Measurements from ENCODE around the gene EIF4A2.

DNA sequence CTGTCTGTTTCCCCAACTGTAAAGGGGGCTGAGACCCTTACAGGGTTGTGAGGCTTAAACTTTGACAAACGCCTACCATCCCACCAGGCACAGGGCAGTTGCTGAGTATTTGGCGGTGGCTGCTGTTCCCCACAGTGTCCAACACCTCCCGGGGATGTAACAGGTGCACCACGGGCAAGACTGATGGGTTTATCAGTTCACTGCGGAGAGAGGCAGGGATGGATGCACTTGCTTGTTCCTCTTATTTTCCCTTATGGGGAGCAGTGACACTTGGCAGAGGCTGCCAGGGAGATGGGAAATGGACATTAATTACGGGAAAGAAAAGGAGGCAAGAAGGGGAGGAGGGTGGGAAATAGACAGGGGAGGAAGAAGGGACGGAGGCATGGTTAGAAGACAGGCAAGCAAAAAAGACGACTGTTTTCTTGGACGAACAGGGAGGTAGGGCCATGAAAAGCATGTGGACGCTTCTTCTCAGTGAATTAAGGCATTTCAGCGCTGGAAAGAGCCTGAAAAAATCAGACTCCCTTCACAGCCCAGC is 42.6 kb downstream of the EIF4A2 start:
- no peak for TF ChIP-seq BHLHE40 (IDR thresholded peaks at IDR 0.05; ENCODE audit: borderline replicate concordance)
- no peak for TF ChIP-seq CTBP1 (IDR thresholded peaks at IDR 0.05; ENCODE audit: borderline replicate concordance)
- TF ChIP-seq LEF1 (IDR thresholded peaks at IDR 0.05; ENCODE audit: borderline replicate concordance): no peak
- TF ChIP-seq TARDBP (IDR thresholded peaks at IDR 0.05): no peak
- no peak for TF ChIP-seq ZNF384 (IDR thresholded peaks at IDR 0.05)
- no peak for TF ChIP-seq FOXK2 (IDR thresholded peaks at IDR 0.05)
- TF ChIP-seq SP1 (IDR thresholded peaks at IDR 0.05): no peak
- TF ChIP-seq ARNT (IDR thresholded peaks at IDR 0.05): no peak
- no peak for TF ChIP-seq ELF4 (IDR thresholded peaks at IDR 0.05)

All from HEK293T (cell line).